K562 (cell line): ENCODE measurements around the gene BACE1. TPM values are rescaled to one million over a fixed set of nuclear protein-coding genes. Genes with fewer than 3 reads are reported as not detected.

Experiments used
- BCL6 ChIP-seq: fragments of 250-450 bp; sonication (Bioruptor Pico); IDR thresholded peaks from 2 replicates; pipeline ENCODE4 v1.4.0; 2020
- COPS2 ChIP-seq: fragments of 450-650 bp; conservative IDR thresholded peaks from 2 replicates; pipeline ENCODE4 v1.6.1; 2016; ENCODE audit warnings: mild to moderate bottlenecking, moderate library complexity
- FOS ChIP-seq: IDR thresholded peaks from 3 replicates; pipeline ENCODE4 v1.6.1; 2011; ENCODE audit not compliant: insufficient read length; ENCODE audit errors: extremely low read depth
- NFIX ChIP-seq: fragments of 250-450 bp; sonication (Bioruptor Pico); IDR thresholded peaks from 2 replicates; pipeline ENCODE4 v1.4.0; 2020; ENCODE audit warnings: low read depth, mild to moderate bottlenecking, moderate library complexity
- ZEB2 ChIP-seq: fragments of 450-650 bp; IDR thresholded peaks from 2 replicates; pipeline ENCODE4 v1.6.1; 2016
- ZFP30 ChIP-seq: fragments of 250-450 bp; sonication (Bioruptor Pico); IDR thresholded peaks from 2 replicates; pipeline ENCODE4 v1.8.0; 2022; ENCODE audit warnings: moderate library complexity, mild to moderate bottlenecking, inconsistent platforms, borderline replicate concordance
- polyA plus RNA-seq, 8 experiments: library from polyadenylated mRNA; depleted of rRNA in 4 of 8; stranded (reverse) in 5 of 8; unstranded in 3 of 8; fragments of >200 nt; fragmentation: Nextera tagmentation in 2 of 8; fragmentation: Illumina TruSeq in 1 of 8; extraction: Ambion mirVana in 2 of 8; extraction: Trizol in 1 of 8; gene quantifications; 2 replicates each; pipeline versions ENCODE4 v1.2.1 to v1.2.3, GENCODE V29; 2011 to 2014; ENCODE audit warnings: inconsistent platforms in 1 of 8, missing spikeins in 1 of 8
- total RNA-seq, 7 experiments: library from RNA; depleted of rRNA in 6 of 7; stranded (reverse); fragments of >200 nt in 6 of 7; fragmentation: Illumina TruSeq in 2 of 7; extraction: Trizol in 2 of 7; gene quantifications; 2 replicates each; pipeline versions ENCODE4 v1.2.1 to v1.2.3, GENCODE V29; 2011 to 2021; ENCODE audit warnings: low replicate concordance in 1 of 7
- TF ChIP-seq, protein P1 (sequence below): fragments of 200-800 bp; sonication (Bioruptor generic); IDR thresholded peaks from 2 replicates; pipeline ENCODE4 v1.6.1; 2016; ENCODE audit warnings: missing genetic modification characterization, missing compliant biosample characterization
- TF ChIP-seq, protein P2 (sequence below): fragments of 250-450 bp; sonication (Bioruptor Pico); IDR thresholded peaks from 2 replicates; pipeline ENCODE4 v1.8.0; 2022; ENCODE audit warnings: inconsistent platforms, mild to moderate bottlenecking, moderate library complexity, borderline replicate concordance
- TF ChIP-seq, protein P3 (sequence below): sonication (generic); formaldehyde crosslinking; IDR thresholded peaks from 2 replicates; pipeline ENCODE4 v1.8.0; 2023; ENCODE audit warnings: mild to moderate bottlenecking, missing genetic modification reagents
- TF ChIP-seq, protein P4 (sequence below): fragments of 450-650 bp; IDR thresholded peaks from one replicate; pipeline ENCODE4 v1.6.1; 2018; ENCODE audit warnings: mild to moderate bottlenecking, moderate library complexity; ENCODE audit not compliant: partially characterized antibody
- TF ChIP-seq, protein P5 (sequence below): fragments of 450-650 bp; formaldehyde crosslinking; IDR thresholded peaks from 2 replicates; pipeline ENCODE4 v1.4.0; 2020; ENCODE audit warnings: mild to moderate bottlenecking, moderate library complexity

Gene BACE1
- total and polyA plus RNA-seq, 9 of the 15 experiments (the other 6 are each of a cell fraction or from before 2014, with no cell fraction given), result 0.01 to 0.25 (median 0.16) TPM; not detected in 5

DNA sequence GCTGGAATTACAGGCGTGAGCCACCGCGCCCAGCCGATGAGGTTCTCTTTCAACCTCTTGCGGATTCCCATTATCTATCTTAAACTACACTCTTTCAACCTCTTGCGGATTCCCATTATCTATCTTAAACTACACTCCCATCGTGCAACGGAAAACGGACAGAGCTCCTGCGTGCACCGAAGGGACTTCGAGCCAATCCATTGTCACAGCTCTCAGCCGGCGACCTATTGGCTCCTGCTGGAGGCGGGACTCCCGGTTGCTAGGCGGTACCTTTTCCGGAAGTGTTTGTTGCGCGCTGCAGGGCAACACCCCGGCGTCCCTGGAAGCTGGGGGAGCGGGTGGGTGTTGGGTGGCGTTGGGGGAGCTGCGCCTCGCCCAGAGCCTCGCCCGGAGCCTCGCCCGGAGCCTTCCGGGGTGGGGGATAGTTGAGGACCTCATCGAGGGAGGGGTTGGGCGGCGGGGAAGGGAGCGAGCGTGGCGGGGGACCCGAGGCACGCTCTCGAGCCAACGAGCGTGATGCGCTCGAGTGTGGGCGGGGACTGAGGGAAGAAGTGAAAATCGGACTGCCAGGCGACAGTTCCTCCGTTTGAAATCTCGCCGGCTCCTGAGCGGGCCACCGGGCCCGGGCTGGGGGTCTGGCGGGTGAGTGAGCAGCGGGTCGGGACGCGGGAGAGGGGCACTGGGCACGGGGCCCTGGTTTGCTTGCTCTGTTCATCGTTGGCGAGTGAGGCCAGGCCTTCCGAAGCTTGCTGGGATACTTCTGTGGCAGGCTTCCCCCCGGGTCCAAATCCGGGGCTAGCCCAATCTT lies 11.7 kb upstream of the BACE1 start, which contains the start of gene CEP164 (continued):
- TF ChIP-seq, protein P1, sequence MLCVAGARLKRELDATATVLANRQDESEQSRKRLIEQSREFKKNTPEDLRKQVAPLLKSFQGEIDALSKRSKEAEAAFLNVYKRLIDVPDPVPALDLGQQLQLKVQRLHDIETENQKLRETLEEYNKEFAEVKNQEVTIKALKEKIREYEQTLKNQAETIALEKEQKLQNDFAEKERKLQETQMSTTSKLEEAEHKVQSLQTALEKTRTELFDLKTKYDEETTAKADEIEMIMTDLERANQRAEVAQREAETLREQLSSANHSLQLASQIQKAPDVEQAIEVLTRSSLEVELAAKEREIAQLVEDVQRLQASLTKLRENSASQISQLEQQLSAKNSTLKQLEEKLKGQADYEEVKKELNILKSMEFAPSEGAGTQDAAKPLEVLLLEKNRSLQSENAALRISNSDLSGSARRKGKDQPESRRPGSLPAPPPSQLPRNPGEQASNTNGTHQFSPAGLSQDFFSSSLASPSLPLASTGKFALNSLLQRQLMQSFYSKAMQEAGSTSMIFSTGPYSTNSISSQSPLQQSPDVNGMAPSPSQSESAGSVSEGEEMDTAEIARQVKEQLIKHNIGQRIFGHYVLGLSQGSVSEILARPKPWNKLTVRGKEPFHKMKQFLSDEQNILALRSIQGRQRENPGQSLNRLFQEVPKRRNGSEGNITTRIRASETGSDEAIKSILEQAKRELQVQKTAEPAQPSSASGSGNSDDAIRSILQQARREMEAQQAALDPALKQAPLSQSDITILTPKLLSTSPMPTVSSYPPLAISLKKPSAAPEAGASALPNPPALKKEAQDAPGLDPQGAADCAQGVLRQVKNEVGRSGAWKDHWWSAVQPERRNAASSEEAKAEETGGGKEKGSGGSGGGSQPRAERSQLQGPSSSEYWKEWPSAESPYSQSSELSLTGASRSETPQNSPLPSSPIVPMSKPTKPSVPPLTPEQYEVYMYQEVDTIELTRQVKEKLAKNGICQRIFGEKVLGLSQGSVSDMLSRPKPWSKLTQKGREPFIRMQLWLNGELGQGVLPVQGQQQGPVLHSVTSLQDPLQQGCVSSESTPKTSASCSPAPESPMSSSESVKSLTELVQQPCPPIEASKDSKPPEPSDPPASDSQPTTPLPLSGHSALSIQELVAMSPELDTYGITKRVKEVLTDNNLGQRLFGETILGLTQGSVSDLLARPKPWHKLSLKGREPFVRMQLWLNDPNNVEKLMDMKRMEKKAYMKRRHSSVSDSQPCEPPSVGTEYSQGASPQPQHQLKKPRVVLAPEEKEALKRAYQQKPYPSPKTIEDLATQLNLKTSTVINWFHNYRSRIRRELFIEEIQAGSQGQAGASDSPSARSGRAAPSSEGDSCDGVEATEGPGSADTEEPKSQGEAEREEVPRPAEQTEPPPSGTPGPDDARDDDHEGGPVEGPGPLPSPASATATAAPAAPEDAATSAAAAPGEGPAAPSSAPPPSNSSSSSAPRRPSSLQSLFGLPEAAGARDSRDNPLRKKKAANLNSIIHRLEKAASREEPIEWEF (CRISPR knock-in tag), result no peak
- TF ChIP-seq, protein P2, sequence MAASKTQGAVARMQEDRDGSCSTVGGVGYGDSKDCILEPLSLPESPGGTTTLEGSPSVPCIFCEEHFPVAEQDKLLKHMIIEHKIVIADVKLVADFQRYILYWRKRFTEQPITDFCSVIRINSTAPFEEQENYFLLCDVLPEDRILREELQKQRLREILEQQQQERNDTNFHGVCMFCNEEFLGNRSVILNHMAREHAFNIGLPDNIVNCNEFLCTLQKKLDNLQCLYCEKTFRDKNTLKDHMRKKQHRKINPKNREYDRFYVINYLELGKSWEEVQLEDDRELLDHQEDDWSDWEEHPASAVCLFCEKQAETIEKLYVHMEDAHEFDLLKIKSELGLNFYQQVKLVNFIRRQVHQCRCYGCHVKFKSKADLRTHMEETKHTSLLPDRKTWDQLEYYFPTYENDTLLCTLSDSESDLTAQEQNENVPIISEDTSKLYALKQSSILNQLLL, result no peak
- TF ChIP-seq ZEB2 (peak; percentile 24; the same call in 1 of the 2 replicates), FOS (peak; percentile 95), ZFP30 (no peak), NFIX (CRISPR knock-in tag) (no peak), BCL6 (CRISPR knock-in tag) (no peak), COPS2 (no peak)
- TF ChIP-seq, protein P3, sequence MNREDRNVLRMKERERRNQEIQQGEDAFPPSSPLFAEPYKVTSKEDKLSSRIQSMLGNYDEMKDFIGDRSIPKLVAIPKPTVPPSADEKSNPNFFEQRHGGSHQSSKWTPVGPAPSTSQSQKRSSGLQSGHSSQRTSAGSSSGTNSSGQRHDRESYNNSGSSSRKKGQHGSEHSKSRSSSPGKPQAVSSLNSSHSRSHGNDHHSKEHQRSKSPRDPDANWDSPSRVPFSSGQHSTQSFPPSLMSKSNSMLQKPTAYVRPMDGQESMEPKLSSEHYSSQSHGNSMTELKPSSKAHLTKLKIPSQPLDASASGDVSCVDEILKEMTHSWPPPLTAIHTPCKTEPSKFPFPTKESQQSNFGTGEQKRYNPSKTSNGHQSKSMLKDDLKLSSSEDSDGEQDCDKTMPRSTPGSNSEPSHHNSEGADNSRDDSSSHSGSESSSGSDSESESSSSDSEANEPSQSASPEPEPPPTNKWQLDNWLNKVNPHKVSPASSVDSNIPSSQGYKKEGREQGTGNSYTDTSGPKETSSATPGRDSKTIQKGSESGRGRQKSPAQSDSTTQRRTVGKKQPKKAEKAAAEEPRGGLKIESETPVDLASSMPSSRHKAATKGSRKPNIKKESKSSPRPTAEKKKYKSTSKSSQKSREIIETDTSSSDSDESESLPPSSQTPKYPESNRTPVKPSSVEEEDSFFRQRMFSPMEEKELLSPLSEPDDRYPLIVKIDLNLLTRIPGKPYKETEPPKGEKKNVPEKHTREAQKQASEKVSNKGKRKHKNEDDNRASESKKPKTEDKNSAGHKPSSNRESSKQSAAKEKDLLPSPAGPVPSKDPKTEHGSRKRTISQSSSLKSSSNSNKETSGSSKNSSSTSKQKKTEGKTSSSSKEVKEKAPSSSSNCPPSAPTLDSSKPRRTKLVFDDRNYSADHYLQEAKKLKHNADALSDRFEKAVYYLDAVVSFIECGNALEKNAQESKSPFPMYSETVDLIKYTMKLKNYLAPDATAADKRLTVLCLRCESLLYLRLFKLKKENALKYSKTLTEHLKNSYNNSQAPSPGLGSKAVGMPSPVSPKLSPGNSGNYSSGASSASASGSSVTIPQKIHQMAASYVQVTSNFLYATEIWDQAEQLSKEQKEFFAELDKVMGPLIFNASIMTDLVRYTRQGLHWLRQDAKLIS (CRISPR knock-in tag), result no peak
- TF ChIP-seq, protein P4, sequence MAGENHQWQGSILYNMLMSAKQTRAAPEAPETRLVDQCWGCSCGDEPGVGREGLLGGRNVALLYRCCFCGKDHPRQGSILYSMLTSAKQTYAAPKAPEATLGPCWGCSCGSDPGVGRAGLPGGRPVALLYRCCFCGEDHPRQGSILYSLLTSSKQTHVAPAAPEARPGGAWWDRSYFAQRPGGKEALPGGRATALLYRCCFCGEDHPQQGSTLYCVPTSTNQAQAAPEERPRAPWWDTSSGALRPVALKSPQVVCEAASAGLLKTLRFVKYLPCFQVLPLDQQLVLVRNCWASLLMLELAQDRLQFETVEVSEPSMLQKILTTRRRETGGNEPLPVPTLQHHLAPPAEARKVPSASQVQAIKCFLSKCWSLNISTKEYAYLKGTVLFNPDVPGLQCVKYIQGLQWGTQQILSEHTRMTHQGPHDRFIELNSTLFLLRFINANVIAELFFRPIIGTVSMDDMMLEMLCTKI, result no peak
- TF ChIP-seq, protein P5, sequence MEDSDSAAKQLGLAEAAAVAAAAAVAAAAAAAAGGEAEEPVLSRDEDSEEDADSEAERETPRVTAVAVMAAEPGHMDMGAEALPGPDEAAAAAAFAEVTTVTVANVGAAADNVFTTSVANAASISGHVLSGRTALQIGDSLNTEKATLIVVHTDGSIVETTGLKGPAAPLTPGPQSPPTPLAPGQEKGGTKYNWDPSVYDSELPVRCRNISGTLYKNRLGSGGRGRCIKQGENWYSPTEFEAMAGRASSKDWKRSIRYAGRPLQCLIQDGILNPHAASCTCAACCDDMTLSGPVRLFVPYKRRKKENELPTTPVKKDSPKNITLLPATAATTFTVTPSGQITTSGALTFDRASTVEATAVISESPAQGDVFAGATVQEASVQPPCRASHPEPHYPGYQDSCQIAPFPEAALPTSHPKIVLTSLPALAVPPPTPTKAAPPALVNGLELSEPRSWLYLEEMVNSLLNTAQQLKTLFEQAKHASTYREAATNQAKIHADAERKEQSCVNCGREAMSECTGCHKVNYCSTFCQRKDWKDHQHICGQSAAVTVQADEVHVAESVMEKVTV, result no peak
